Thyroid gland (tissue), 4 donors: ENCODE measurements around the gene RHBDF2. TPM values are rescaled to one million over a fixed set of nuclear protein-coding genes. Genes with fewer than 3 reads are reported as not detected.

Experiments used
- DNase-seq, 2 donors: peaks; one replicate each; pipeline ENCODE4 v3.0.0-alpha.2; 2019
- H3K27ac ChIP-seq, 3 donors: fragments of 200-600 bp; sonication (generic); 1 replicate in 2 of 3; 2 replicates in 1 of 3; pipeline ENCODE4 v1.5.1; 2016 to 2019; ENCODE audit warnings: mild to moderate bottlenecking in 1 of 3, moderate library complexity in 1 of 3
- H3K27me3 ChIP-seq: fragments of 200-600 bp; sonication (generic); one replicate; pipeline ENCODE4 v1.5.1; 2019
- H3K36me3 ChIP-seq, 2 donors: fragments of 200-600 bp; sonication (generic); one replicate each; pipeline ENCODE4 v1.5.1; 2016 to 2019
- H3K4me1 ChIP-seq, 2 donors: fragments of 200-600 bp; sonication (generic); one replicate each; pipeline ENCODE4 v1.5.1; 2017 to 2019
- H3K4me3 ChIP-seq, 3 donors: fragments of 200-600 bp; sonication (generic); replicated peaks in 1 of 3; 1 replicate in 2 of 3; 2 replicates in 1 of 3; pipeline ENCODE4 v1.5.1; 2016; ENCODE audit warnings: mild to moderate bottlenecking in 1 of 3
- H3K9me3 ChIP-seq: fragments of 200-600 bp; sonication (generic); one replicate; pipeline ENCODE4 v1.5.1; 2017
- POLR2A ChIP-seq, 2 donors: fragments of 450-650 bp; IDR thresholded peaks; one replicate each; pipeline ENCODE4 v1.6.1; 2017; ENCODE audit warnings: antibody characterized with exemption in 2 of 2, mild to moderate bottlenecking in 2 of 2, moderate library complexity in 1 of 2
- WGBS, 2 donors: methylation state at CpG; one replicate each; pipeline ENCODE4 v1.1.5; 2017; 5-methylcytosine and 5-hydroxymethylcytosine counted together
- intact Hi-C: fragments of 100-400 bp; cut with DNase I; formaldehyde crosslinking; loops from one replicate; pipeline ENCODE4 v1.15.1; 2023
- total RNA-seq, 4 donors: library from RNA; depleted of rRNA; stranded (reverse); fragments of >200 nt; gene quantifications; one replicate each; pipeline ENCODE4 v1.2.3, GENCODE V29; 2016
- TF ChIP-seq, protein P1 (sequence below), 6 experiments: fragments of 200-600 bp in 3 of 6; fragments of 450-650 bp in 3 of 6; sonication (generic) in 3 of 6; IDR thresholded peaks; one replicate each; pipeline ENCODE4 v1.5.1; 2016 to 2019; ENCODE audit warnings: antibody characterized with exemption in 6 of 6, mild to moderate bottlenecking in 2 of 6, inconsistent platforms in 1 of 6, moderate library complexity in 1 of 6

RHBDF2 gene
- total RNA-seq, 4 donors from 2014 or later = 16.4 to 31.1 (median 22.1) TPM

DNA sequence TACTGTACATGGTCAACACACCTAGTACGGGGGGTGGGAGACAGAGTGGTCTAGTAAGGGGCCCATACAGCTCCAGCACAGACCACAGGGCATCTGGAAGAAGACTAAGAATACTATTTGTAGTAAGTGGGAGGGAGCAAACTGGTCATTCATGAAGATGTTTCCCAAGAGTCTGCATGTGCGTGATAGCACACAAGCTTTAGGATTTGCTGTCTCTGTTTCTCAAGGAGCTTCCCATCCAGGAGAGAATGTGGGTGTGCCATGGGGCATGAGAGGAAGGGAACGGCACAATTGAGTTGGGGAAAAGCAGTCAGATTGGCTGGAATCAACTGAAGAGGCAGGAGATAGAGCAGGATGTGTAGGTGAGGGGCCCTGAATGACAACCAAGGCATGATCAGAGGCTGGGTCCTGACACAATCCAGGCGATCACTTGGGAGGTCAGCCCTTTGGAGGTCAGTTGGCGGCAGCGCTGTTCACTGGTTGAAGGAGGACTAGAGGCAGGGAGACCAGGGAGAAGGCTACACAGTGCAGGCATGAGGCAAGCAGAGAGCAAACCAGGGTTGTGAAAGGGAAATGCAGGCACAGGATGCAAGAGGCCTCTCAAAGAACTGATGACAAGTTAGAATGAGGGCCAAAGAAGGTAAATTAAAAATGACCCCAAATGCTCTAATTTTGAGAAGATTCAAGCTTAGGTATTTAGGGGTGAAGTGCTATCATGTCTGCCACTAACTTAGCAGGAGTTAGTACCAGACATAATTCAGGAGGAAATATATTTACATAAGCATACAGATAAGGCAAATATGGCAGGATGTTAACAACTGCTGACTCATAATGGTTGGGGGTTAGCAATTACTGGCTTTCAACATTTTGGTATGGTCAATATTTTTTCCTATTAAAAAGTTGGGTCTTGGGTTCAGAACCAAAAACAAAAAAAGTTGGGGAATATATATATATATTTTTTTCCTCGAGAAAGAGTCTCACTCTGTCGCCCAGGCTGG is 58.6 kb downstream of the RHBDF2 start:
- H3K27me3 ChIP-seq = no peaks in the 10 kb centered on the region
- TF ChIP-seq POLR2A (IDR thresholded peaks at IDR 0.05) = no peak
- TF ChIP-seq, protein P1, sequence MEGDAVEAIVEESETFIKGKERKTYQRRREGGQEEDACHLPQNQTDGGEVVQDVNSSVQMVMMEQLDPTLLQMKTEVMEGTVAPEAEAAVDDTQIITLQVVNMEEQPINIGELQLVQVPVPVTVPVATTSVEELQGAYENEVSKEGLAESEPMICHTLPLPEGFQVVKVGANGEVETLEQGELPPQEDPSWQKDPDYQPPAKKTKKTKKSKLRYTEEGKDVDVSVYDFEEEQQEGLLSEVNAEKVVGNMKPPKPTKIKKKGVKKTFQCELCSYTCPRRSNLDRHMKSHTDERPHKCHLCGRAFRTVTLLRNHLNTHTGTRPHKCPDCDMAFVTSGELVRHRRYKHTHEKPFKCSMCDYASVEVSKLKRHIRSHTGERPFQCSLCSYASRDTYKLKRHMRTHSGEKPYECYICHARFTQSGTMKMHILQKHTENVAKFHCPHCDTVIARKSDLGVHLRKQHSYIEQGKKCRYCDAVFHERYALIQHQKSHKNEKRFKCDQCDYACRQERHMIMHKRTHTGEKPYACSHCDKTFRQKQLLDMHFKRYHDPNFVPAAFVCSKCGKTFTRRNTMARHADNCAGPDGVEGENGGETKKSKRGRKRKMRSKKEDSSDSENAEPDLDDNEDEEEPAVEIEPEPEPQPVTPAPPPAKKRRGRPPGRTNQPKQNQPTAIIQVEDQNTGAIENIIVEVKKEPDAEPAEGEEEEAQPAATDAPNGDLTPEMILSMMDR (IDR thresholded peaks at IDR 0.05) = no peak
- no peak overlapping the region for H3K4me3 ChIP-seq
- DNase-seq = no peak
- H3K9me3 ChIP-seq = no peaks in the 10 kb centered on the region
- H3K27ac ChIP-seq = no peak overlapping the region
- H3K36me3 ChIP-seq = no peaks in the 10 kb centered on the region
- intact Hi-C loops = no loop called here
- H3K4me1 ChIP-seq = peaks cover 37 to 52% of the 10 kb centered on the region in 2 donors
- 94 to 95% methylated on average over 8 of the region's 8 CpGs for WGBS, 2 donors

DNA sequence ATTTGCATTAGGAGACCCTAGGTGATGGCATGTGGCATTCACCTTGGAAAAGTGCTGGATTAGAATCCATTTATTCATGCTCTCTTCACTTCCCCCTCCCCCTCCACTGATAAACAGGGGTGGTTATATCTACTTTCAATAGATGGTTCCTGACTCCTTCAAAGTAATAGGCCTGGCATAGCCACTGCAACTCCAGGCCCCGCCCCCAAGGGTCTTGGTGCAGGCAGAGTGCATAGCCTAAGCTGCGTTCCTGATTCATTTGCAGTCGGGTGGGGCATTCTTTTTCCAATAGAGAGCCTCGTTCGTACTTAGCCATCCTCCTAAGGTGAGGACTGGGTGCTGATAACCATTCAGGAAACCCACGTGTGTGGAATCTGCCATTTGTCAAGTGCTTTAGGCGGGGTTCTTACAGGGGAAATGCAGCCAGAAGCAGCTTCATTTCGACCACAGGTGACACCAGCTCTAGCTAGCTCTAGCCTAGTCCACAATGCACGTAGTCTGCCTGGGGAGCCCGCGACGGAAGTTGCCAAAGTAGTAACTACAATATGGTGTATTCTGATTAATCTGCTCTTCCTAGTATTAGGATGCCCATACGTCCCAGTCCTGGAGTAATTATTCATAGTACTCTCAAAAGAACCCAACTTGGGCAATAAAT is 59.4 kb downstream of the RHBDF2 start:
- TF ChIP-seq POLR2A (IDR thresholded peaks at IDR 0.05) = no peak
- TF ChIP-seq, protein P1 (IDR thresholded peaks at IDR 0.05) = no peak
- intact Hi-C loops = no loop called here
- no peak overlapping the region for H3K27ac ChIP-seq
- no peaks in the 10 kb centered on the region for H3K9me3 ChIP-seq
- H3K4me1 ChIP-seq = peaks cover 29 to 44% of the 10 kb centered on the region in 2 donors
- no peak overlapping the region for H3K4me3 ChIP-seq
- H3K36me3 ChIP-seq = no peaks in the 10 kb centered on the region
- WGBS, 2 donors = 78 to 81% methylated on average over 13 of the region's 13 CpGs
- no peak for DNase-seq
- H3K27me3 ChIP-seq = no peaks in the 10 kb centered on the region

DNA sequence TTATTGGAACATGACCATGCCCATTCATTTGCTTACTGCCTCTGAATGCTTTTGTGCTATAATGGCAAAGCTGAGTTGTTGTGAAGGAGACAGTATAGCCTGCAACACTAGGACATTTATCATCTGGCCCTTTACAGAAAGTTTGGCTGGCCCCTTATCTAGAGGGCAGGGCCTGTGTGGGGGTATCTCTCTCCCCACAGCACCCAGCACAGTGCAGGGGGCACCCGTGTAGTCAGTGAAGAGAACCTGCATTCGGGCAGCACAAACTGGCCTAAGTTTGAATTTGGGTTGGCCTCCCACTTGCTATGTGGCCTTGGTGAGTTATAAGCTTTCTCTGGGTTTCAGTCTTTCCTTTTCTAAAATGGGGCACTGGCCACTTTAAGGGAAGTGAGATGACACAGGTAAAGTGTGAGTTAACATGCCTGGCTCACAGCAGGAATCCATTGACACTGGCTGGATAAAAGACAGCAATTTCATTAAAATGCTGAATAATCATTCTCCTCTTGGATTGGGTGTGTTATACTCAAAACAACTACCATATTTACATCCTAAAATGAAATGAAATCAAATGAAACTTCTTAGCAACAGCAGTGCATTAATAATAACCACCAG is 60.4 kb downstream of the RHBDF2 start:
- no peak overlapping the region for H3K27ac ChIP-seq
- no peak for DNase-seq
- 88 to 100% methylated on average over 2 of the region's 2 CpGs for WGBS, 2 donors
- H3K4me3 ChIP-seq = no peak overlapping the region
- TF ChIP-seq, protein P1 (IDR thresholded peaks at IDR 0.05) = no peak
- TF ChIP-seq POLR2A (IDR thresholded peaks at IDR 0.05) = no peak
- intact Hi-C loops = no loop called here
- H3K27me3 ChIP-seq = no peaks in the 10 kb centered on the region
- no peaks in the 10 kb centered on the region for H3K36me3 ChIP-seq
- peaks cover 19 to 35% of the 10 kb centered on the region in 2 donors for H3K4me1 ChIP-seq
- no peaks in the 10 kb centered on the region for H3K9me3 ChIP-seq

DNA sequence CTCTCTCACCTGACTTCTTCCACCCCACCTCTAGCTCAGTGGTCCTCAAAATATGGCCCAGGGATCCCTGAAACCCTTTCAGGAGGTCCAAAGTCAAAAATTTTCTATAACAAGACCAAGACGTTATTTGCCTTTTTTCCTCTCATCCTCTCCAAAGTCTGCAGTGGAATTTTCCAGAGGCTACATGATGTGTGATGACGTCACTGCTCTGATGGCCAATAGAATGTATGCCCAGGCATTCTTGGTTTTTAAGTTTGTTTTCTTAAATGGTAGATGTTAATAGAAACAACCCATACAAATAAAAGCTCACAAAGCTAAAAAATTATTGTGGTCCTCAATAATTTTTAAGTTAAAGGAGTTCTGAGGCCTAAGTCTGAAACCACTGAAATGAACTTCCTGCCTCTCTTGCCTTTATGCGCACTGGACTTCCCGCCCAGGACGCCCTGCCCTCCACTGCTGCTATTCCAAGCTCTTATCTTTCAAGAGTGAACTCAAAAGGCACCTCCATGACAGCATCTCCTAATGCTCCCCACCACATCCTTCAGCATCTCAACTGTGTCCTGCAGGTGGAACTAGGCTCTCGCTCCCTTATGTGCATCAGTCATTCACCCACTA is 61.8 kb downstream of the RHBDF2 start:
- peak overlapping the region in 2 of 3 donors; percentile 16 to 50 for H3K27ac ChIP-seq
- H3K4me3 ChIP-seq = no peak overlapping the region
- H3K27me3 ChIP-seq = no peaks in the 10 kb centered on the region
- intact Hi-C loops = no loop called here
- no peaks in the 10 kb centered on the region for H3K36me3 ChIP-seq
- H3K9me3 ChIP-seq = no peaks in the 10 kb centered on the region
- no peak for TF ChIP-seq POLR2A (IDR thresholded peaks at IDR 0.05)
- TF ChIP-seq, protein P1 (IDR thresholded peaks at IDR 0.05) = no peak
- WGBS, 2 donors = 85% methylated on average over 6 of the region's 6 CpGs
- H3K4me1 ChIP-seq = peaks cover 14 to 21% of the 10 kb centered on the region in 2 donors
- DNase-seq = no peak
